KOPT-K1 (cell line): ENCODE measurements around the gene CCDC82.

Experiments used
- H3K27ac ChIP-seq: fragments of 200-600 bp; sonication (generic); 2 replicates; pipeline ENCODE4 v1.5.1; 2016; ENCODE audit warnings: antibody characterized with exemption, mild to moderate bottlenecking, low read depth, low read length; ENCODE audit not compliant: poor library complexity, severe bottlenecking
- H3K36me3 ChIP-seq: fragments of 200-600 bp; sonication (generic); 2 replicates; pipeline ENCODE4 v1.5.1; 2017; ENCODE audit warnings: antibody characterized with exemption, mild to moderate bottlenecking, low read length, moderate library complexity; ENCODE audit not compliant: insufficient read depth
- H3K9me3 ChIP-seq: fragments of 200-600 bp; sonication (generic); 2 replicates; pipeline ENCODE4 v1.5.1; 2017; ENCODE audit warnings: antibody characterized with exemption, low read length, mild to moderate bottlenecking; ENCODE audit not compliant: insufficient read depth, poor library complexity, severe bottlenecking

CCDC82 gene

GRCh38 chr11:96388891-96389719 is 607 bp downstream of the CCDC82 start:
- Histone ChIP-seq H3K27ac (peak overlapping the region; percentile 72), H3K9me3 (no peaks in the 10 kb centered on the region), H3K36me3 (peaks cover 12% of the 10 kb centered on the region)

GRCh38 chr11:96385187-96385586 is 4.5 kb downstream of the CCDC82 start:
- Histone ChIP-seq H3K9me3 (no peaks in the 10 kb centered on the region), H3K36me3 (peaks cover 47% of the 10 kb centered on the region), H3K27ac (no peak overlapping the region)

- Histone ChIP-seq H3K36me3 (peaks cover 56% of the 10 kb centered on the region), H3K9me3 (no peaks in the 10 kb centered on the region), H3K27ac (no peak overlapping the region)
Measured at GRCh38 chr11:96384156-96384555, 5.6 kb downstream of the CCDC82 start.

GRCh38 chr11:96376796-96377195 is 12.9 kb downstream of the CCDC82 start:
- H3K9me3 ChIP-seq: no peaks in the 10 kb centered on the region
- H3K27ac ChIP-seq: no peak overlapping the region
- peaks cover 52% of the 10 kb centered on the region for H3K36me3 ChIP-seq

GRCh38 chr11:96373826-96374225 is 15.9 kb downstream of the CCDC82 start:
- no peak overlapping the region for H3K27ac ChIP-seq
- H3K36me3 ChIP-seq: peaks cover 40% of the 10 kb centered on the region
- no peaks in the 10 kb centered on the region for H3K9me3 ChIP-seq

- Histone ChIP-seq H3K9me3 (peaks cover 7% of the 10 kb centered on the region), H3K36me3 (peaks cover 72% of the 10 kb centered on the region), H3K27ac (no peak overlapping the region)
Measured at GRCh38 chr11:96367342-96367741, 22.4 kb downstream of the CCDC82 start.

GRCh38 chr11:96366024-96366423 is 23.7 kb downstream of the CCDC82 start:
- peaks cover 7% of the 10 kb centered on the region for H3K9me3 ChIP-seq
- H3K27ac ChIP-seq: no peak overlapping the region
- H3K36me3 ChIP-seq: peaks cover 64% of the 10 kb centered on the region

- H3K9me3 ChIP-seq: peaks cover 7% of the 10 kb centered on the region
- peaks cover 64% of the 10 kb centered on the region for H3K36me3 ChIP-seq
- H3K27ac ChIP-seq: no peak overlapping the region
Measured at GRCh38 chr11:96365493-96365892, 24.2 kb downstream of the CCDC82 start.

- H3K36me3 ChIP-seq: peaks cover 54% of the 10 kb centered on the region
- no peak overlapping the region for H3K27ac ChIP-seq
Measured at GRCh38 chr11:96361778-96362177, 27.9 kb downstream of the CCDC82 start.

GRCh38 chr11:96358321-96358720 is 31.4 kb downstream of the CCDC82 start:
- no peak overlapping the region for H3K27ac ChIP-seq
- H3K36me3 ChIP-seq: peaks cover 53% of the 10 kb centered on the region
- no peaks in the 10 kb centered on the region for H3K9me3 ChIP-seq

More at GRCh38 chr11:96361778-96362177, 27.9 kb downstream of the CCDC82 start:
- no peaks in the 10 kb centered on the region for H3K9me3 ChIP-seq

- Histone ChIP-seq H3K27ac (no peak overlapping the region), H3K9me3 (no peaks in the 10 kb centered on the region), H3K36me3 (peaks cover 53% of the 10 kb centered on the region)
Measured at GRCh38 chr11:96357794-96358193, 31.9 kb downstream of the CCDC82 start.

- H3K27ac ChIP-seq: no peak overlapping the region
- H3K36me3 ChIP-seq: peaks cover 53% of the 10 kb centered on the region
- no peaks in the 10 kb centered on the region for H3K9me3 ChIP-seq
Measured at GRCh38 chr11:96356848-96357247, 32.9 kb downstream of the CCDC82 start.

GRCh38 chr11:96342961-96343711 is 46.6 kb downstream of the CCDC82 start, which contains the start of gene MAML2:
MAML2 (minus strand) TSS chr11:96343195; CDS start chr11:96341895, 1,300 bp downstream.
- Histone ChIP-seq H3K27ac (peak within 1 kb of the TSS; percentile 45), H3K9me3 (no peaks in the 10 kb centered on the region), H3K36me3 (no peaks in the 10 kb centered on the region)

GRCh38 chr11:96342014-96342960 is 47.4 kb downstream of the CCDC82 start:
- Histone ChIP-seq H3K27ac (peak overlapping the region; percentile 45), H3K36me3 (no peaks in the 10 kb centered on the region), H3K9me3 (no peaks in the 10 kb centered on the region)
